Activated T-cell treated with anti-CD3 and anti-CD28 coated beads for 1 hour (primary cell): ENCODE data around the gene TBX18.

ENCODE experiments used
- DNase-seq: peaks from one replicate; pipeline ENCODE4 v3.0.0-alpha.2; 2020; ENCODE audit warnings: low read depth

The TBX18 gene

DNA sequence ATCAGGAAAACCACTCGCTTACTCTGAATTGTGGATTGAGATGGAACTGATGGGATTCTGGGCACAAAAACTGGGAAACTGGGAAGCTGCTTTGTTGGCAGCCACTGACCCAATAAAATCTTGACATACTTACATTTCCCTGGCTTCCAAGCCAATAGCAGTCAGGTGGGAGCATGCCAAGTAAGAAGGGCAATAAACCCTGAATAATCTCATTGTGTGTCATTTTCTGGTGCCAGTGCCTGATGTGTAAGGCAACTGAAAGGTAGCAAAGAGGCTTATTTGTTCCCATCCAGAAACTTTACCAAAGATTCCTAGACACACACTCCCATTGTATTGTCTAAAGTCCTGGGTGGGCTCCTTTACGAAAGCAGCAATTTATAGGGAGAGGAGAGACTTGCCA, 93.2 kb downstream of the TBX18 start:
- no peak for DNase-seq

DNA sequence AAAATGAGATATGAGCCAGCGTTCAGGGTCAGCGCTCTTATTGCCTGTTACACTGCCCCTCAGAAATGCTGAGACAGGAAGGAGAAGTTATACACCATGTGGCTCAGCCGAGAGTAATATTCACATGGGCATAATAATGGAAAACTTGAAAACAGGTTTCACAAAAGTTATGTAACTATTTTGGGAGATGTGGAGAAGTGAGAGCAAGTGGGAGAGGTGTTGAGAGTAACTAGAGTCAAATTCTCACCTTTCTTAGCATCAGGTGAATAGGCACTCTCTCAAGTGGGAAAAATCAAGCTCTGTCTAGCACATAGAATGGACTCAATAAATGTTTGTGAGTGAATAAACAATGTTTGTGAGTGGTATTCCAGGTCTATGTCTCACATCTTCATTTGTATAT, 94.5 kb downstream of the TBX18 start:
- no peak for DNase-seq

DNA sequence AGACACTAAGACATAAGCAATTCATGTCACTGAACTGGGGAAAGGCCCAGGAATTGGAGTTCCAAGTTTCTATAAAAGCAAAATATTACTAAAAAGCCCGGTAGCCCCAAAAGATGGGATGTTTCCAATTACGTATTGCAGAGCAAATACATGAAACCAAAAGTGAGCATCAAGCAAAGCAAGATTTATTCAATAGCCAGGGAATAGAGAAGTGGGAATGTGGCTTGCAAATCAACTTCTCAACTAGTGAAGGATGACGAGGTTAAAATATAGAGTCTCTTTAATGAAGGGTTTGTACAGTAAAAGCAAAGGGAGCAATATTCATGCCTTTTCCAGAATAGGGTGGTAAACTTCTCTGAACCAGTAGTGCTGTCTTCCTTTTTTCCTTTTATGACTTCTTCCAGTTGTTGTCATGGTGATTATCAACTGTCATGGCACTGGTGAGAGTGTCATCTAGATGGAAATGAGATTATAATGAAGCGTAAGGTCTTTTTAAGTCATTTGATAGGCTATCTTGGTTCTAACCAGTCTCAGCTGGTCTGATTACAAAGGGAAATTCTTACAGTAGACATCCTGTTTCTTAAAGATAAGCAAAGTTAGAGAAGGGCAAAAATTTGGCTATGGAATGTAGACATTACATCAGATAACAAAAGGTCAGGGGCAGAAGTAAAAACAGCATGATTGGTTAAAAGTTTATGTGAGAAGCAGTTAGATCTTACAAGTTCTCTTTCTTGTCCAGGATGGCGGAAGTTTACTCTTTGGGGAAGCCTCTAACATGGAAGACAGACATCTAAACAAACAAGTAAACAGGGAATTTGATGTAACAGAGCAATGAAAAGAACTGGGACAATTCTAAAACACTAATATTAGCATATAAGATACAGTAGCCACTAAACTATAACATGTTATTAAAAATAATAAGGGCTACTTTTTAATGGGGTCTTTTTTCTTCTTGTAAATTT, 96.9 kb downstream of the TBX18 start:
- DNase-seq = no peak

DNA sequence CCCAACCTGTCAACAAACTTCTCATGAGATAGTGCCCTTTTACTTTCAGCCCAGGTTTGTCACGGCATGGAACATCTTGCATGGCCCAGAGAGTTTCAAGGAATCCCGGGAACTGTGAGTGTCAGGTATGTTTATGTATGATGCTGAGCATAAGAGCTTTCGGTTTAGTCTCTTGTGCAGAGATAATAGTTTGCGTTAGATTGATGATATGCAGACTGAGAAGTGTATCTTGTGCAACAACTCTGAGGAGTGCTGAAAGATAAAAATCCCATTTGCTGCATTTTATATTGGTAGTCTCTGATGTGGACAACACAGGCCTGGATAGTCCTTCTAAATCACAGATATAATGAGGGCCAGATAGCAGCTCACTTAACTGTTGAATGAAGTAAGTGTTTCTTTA, 99.0 kb downstream of the TBX18 start:
- no peak for DNase-seq

DNA sequence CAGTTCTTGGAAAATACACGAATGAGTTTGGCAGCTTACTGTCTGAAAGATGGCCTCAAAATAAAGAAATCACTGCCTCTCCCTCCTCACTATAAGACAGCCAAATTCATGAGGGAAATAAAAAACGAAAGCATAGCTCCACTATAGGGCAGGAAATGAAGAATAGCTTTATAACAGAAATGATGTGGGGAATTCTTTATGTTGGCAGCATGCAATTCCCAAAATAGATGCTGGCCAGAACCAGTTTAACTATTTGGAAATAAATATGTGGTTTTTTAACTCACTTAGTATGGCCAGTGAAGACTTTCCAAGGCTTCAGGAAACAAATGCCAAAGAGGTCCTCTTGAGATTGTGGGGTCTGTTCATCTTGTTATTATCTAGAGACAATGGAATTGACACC, 100.5 kb downstream of the TBX18 start:
- no peak for DNase-seq

DNA sequence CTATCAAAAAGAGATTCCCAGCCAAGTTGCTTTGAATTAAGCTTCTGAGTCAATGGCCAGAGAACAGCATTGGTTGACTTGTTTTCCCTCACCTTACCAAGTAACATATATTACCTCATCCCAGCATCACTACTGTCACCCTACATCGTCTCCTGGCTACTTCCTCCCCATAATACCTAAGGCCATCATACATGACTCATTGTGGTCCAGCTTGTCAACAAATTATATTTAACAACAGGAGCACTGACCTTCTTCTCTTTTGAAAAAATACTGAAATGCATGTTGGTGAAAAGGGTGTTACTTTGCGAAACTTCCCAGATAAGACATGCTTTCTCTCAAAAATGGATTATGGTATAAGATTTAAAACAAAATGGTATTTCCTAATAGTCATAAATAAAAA, 106.9 kb downstream of the TBX18 start:
- no peak for DNase-seq

DNA sequence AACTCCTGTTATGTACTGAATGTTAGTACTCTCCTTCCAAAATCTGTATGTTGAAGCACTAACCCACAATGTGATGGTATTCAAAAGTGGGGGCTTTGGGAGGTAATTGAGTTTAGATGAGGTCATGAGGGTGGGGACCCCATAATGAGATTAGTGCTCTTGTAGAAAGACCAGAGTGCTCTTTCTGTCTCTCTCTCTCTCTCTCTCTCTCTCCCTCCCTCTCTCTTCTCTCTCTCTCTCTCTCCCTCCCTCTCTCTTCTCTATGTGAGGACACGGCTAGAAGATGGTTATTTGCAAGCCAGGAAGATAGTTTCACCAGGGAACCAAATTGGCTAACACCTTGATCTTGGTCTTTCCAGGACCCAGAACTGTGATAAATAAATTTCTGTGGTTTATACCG, 107.4 kb downstream of the TBX18 start:
- DNase-seq = no peak

DNA sequence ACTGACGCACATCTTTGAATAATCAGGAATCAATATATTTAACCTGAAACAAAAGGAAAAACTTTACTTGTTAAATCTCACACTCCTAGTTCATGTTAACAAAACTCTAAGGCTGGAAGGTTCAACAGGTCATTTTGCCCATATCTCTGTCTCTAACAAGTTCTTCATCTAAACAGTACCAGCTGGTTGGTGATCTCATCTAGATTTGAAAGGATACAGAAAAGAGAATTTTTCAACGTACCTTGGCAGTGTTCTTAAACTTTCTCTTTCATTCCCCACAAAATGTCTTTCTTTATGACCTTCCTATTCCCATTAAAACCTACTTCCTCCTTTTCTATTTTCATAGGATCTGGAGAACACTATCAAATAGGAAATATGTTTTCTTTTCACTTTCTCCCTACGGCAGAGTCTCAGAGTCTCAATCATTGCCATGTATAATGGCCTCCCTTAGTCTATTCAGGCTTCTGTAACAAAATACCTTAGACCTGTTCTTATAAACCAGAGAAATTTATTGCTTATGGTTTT, 111.3 kb downstream of the TBX18 start:
- no peak for DNase-seq

DNA sequence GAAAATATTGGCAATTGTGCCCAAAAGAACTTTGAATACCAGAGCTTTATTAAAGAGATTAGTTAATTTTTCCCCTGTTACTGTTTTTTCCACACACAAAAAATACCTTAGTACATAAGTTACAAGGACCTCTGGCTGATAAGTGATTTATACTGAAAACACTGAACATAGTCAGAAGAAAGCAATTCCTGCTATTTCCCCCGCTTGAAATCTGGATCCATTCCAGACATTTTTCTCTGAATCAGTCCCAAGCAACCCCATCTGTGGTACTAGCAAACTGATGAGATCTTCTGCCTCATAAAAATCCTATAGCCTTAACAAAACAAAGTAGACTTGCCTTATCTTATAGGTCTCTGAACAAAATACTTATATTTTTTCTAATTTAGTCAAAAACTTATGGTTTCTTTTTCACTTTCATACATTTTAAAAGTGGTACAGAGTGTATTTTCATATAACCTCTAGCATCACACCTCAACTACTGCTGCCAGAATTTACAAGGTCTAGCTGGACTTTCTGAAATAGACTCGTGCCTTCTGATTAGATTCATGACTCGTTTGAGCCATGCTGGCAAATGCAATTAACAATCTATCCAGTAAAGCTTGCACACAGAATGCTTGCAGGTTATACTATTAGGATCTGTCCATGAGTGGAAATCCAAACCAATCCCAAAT, 111.9 kb downstream of the TBX18 start:
- no peak for DNase-seq

DNA sequence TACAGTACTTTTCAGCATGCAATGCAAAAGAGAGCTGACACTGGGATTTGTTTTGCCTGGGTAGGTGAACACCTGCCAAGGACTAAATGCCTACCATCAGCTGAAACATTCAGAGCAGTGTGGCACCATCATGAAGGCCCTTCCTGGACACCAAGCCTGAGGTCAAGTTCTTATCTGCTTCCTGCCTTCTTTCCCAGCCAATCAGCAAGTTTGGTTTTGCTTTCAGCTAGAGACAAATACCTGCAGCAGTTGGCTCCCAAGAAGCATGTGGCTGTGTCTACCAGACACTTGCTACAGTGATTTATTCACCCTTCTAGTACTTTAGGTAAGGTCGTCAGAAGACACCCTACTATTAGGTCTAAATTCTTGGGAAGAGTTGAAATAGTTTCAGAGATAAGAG, 112.8 kb downstream of the TBX18 start:
- no peak for DNase-seq

DNA sequence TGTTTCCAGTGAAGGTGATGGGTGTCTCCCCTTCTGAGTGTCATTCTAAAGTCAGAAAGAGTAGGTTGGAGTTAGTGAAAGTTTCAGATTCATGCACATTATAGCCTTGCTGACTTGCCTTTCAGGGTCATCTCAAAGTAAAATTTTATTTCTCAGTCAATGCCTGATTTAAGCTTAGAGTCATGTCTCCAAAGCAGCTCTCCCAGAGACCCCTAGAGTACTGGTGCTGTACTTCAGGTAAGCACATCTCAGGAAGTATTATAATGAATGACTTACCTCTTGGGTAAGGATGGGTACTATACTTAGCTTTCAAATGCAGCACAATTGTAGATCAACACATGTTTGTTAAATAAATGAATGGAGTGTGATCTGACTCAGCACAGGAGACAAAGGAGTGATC, 116.0 kb downstream of the TBX18 start:
- DNase-seq = no peak

DNA sequence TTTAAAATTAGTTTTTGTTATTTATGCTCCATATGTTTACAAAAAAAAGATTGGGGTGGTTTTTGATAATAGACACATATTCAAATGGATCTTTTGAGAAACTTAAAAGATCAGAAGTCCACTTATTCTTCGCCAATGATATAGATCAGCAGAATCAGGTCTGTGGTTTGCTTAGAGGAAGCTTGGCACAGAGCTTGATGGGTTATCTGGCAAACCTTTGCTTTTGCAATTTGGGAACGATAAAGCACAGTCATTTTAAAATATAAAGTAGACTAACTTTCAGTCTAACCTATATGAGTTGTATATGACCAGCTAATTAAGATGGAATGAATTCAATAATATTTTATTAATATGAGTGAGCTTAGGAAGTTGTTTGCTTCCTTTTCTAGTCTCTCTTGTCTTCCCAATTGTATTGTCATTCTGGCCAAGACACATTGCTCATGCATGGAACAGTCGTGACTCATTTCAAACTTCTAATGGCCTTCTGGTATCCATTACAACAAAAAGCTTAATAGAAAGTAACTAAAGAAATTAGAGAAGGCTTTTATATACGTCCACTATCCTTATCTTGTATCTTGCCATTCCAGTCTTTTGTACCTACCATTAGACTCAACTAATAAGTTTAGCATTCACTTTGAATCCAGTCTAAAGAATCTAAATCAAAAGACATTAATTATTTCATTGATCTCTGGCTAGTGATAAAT, 118.7 kb downstream of the TBX18 start:
- DNase-seq = no peak

DNA sequence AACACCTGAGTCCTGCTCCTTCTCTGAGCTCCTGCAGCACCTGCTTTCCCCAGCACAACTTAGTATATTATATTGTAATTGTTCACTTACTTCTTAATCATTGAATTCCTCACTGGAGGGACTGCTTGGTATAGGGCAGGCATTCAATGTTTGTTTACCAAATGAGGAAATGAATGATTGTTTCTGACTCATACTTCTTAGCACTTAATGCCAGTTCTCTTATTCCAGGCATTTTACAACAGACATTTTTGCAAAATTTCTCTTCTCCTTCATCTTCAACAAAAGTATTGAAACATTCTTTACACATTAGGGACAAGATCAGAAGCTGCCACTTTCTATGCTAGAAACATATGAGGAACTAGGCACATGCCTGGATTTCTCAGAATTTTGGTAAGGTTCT, 119.4 kb downstream of the TBX18 start:
- no peak for DNase-seq

DNA sequence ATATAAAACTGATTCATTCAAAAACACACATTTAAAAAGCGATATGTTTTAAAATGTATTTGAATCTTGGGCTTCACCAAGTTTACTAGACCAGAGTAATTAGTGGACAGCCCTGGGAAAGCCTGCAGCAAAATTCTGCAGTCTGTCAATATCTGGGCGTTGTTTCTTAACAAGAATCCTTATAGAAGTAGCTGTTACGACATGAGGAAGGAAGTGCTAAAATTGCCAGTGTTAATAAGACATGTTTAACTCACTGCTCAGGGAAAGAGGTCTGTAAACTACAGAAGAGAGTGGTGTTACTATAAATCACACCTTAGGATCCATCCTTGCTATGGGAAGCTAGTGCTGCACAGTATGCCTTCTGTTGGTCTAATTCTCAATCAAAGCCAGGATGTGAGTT, 120.6 kb downstream of the TBX18 start:
- no peak for DNase-seq

DNA sequence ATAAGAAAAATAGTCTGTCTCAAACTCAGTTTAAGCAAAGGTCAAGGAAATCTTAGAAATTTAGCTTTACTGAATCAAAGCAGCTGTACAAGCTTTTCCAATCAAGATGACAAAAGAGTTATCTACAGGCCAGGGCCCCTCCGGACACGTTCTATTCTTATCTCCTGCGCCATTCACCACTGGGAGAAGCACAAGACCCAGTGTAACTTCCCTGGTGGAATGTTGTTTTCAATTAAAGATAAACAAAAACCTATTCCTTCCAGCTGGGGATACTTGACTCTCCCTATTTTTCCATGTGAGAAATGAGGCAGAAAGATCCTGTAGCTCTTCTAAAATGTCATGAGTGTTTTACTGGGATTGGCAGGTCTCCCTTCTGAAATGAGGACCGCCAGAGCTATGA, 123.3 kb downstream of the TBX18 start:
- no peak for DNase-seq

DNA sequence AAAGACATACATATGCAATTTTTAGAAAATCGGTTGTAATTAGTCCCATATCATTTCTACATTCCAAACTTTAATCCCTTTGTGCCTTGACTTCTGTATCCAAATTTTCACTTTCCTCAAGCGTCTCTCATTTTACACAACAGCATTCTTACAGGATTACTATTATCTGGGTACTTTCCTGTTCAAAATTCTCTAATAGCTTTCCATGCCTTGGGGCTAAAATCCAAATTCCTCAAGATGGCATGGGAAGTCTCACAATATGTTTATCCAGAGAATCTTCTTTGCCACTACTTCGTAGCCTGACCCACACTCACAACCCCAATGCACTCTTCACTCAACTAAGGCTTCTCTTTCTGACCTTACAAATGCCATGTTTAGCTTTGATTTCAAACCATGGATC, 125.0 kb downstream of the TBX18 start:
- DNase-seq = no peak

DNA sequence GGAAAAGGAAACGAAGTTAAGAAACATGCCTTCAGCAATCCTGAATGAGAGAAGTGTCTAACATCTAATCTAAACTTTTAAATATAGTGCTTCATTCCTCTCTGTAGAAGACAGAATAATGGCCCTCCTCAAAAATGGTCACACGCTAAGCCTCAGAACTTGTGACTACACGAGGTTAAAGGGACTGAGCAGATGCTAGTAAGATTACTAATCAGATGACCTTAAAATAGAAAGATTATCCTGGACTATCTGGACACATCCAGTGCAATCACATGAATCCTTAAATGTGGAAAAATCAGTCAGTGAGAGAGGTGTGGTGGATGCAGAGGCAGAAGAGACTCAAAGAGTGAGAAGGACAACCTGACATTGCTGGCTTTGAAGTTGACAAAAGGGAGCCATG, 126.1 kb downstream of the TBX18 start:
- DNase-seq = no peak
